Right forelimb (tissue), 1 donor: ENCODE results near the gene POLL.
"Not testable (repeated sequence)": the region's sequence is repeated elsewhere in the genome, so short reads cannot be mapped to it uniquely, and the experiment has no call there.

ENCODE experiments used
- DNase-seq: peaks from one replicate; pipeline ENCODE4 v3.0.0-alpha.2; 2018

Gene POLL

GRCh38 chr10:101587725-101588653, at the start of gene POLL, which contains the start of gene DPCD:
Gene POLL (minus strand): TSS chr10:101588257. CDS start chr10:101587360, 897 bp downstream.
Gene DPCD (plus strand): TSS chr10:101588321. CDS start chr10:101588337, 16 bp downstream.
- peak; percentile 98 for DNase-seq

- not testable (repeated sequence) for DNase-seq
These were observed 45.5 kb upstream of the POLL start for GRCh38 chr10:101633510-101633909.

DNA sequence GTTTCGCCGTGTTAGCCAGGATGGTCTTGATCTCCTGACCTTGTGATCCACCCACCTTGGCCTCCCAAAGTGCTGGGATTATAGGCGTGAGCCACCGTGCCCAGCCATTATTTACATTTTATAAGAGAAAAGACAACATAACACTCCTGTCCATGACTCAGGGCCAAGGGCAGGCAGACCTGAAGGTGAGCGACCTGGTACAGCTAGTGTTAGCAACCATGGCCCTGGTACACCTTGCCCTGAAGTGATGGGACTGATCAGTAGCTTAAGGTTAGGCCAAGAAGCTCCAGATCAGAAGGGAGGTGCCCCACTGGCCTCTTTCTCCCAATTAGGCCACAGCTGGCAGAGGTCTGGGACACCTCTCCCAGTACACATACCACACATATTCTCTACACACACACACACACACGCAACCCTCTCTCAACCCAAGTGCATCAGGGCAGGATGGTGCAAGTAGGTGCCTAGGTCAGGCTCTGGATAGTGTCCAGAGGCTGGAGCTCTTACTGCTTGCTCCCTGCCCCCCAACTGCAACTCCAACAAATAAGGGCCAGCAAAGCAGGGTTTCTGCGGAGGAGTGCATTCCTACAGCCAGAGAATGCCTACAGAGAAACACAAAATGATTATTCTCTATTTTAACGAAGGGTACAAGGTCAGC, 43.9 kb upstream of the POLL start:
- no peak for DNase-seq

- no peak for DNase-seq
These were observed 42.5 kb upstream of the POLL start for GRCh38 chr10:101630633-101630920.

DNA sequence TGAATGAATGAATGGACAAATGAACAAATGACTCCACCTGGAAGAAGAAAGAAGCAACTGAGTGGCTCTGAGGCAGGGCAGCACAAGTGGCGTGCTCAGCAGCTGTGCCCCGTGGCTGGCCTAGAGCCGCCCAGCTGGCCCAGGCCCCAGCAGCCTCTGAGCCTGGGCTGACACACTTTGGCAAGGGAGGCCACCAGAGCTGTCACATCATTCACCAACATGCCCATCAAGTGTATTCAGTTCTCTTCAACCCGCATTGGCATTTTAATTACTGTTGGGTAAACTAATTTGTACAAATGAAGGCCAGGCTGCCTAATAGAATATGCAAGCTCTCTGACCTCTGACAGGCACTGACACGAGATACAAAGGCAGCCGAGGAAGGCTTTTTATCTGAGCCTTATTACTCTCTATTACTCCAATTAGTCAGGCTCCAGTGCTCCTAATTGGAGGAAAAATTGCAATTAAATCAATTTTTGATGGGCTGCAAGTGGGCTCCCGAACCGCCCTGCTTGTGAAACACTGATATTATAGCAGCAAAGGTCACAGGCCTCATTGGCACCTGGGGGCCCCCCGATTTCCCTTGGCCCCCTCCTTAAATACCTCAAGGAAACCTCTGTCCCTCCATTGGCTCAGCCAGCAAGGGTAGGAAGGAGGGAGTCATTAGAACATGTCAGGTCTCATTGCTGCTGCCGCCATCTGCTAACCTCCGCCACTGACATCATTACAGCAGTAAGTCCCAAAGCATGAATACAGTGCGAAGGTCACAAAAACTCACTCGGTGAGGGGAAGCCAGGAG, 42.0 kb upstream of the POLL start:
- no peak for DNase-seq

- DNase-seq, result no peak
These were observed 37.9 kb upstream of the POLL start for GRCh38 chr10:101625821-101626412.

GRCh38 chr10:101624526-101625102, 36.6 kb upstream of the POLL start:
- DNase-seq, result no peak

- DNase-seq, result no peak
These were observed 35.5 kb upstream of the POLL start for GRCh38 chr10:101623528-101623927.

- DNase-seq, result no peak
These were observed 31.9 kb upstream of the POLL start for GRCh38 chr10:101619983-101620382.

DNA sequence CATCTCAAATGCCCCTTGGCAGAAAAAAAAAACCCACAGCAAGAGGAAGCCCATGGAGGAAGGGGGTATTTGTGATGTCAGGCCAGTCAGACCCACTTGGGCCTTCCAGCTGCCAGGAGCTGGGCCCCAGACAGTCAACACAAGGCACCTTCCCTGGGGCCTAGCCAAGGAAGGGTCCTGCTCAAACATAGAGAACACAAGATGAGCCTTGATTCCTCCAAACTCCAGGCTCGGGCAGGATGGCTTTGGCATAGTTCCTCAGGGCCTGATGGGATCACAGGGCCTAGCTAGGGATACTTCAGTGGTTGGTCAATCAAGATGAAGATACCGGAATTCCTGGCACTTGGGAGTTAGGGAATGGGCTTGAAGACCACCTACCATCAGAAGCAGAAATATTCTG, 30.8 kb upstream of the POLL start:
- no peak for DNase-seq

DNA sequence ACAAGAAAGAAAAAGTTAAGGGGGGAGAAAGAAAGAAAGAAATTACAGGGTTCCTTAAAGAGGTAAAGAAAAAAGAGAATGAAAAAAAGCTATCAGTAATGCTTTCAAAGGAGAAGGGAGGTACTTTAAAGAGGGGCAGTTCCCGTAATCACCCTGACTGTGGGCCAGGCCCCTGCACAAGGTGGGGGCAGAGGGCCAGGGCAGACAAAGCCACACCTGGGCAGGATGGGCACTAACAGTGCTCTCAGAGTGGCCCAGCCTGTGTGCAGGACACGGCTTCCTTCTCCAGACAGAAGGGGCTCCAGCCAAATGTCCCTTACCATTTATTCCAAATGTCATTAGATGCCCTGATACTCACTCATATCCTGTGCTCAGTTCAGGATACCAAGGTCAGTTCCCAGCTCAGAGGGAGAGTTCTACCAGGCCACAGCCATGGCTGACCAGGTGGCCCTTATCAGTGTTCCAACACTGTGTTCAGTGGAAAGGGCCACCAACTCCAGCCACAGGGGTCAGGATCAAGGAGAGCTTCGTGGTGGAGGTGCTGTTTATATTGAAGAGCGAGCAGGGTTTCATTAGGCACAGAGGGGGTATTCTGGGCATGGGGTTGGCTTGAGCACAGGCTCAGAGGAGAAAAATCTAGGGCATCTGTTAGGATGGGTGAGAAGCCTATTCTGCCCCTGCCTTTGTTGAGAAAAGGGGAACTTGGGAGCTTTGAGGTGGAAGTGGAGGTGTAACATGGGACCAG, 29.9 kb upstream of the POLL start:
- no peak for DNase-seq

DNA sequence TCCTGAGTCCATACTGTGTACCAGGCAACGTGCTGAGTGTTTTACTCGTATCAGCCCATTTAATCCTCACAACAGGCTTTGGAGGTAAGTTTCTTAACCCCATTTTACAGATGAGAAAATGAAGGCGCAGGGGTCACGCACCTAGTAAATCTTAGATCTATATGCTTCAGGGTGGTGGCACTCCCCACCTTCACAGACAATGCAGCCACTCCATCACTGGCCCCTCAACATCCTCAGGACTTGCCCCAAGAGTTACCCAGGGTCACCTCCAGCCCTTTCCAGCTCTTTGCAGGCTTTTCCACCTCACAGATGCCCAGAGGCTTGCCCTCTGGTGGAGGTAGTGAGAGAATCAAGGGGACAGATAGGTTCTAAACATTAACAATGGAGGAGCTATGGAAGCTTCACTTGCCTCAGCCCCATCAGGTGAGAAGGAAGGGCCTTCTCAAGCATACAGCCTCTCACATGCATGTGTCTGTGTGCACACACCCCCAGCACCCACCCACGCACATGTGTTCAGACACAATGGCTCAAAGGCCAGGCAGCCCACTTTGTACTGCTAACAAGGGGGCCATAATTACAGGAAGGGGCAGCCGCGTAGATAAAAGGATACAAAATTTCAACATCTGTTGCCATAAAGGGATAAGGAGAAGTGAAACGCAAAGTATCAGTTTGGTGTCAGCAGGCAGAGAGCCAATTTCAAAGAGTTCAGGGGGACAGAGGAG, 29.2 kb upstream of the POLL start:
- no peak for DNase-seq

DNA sequence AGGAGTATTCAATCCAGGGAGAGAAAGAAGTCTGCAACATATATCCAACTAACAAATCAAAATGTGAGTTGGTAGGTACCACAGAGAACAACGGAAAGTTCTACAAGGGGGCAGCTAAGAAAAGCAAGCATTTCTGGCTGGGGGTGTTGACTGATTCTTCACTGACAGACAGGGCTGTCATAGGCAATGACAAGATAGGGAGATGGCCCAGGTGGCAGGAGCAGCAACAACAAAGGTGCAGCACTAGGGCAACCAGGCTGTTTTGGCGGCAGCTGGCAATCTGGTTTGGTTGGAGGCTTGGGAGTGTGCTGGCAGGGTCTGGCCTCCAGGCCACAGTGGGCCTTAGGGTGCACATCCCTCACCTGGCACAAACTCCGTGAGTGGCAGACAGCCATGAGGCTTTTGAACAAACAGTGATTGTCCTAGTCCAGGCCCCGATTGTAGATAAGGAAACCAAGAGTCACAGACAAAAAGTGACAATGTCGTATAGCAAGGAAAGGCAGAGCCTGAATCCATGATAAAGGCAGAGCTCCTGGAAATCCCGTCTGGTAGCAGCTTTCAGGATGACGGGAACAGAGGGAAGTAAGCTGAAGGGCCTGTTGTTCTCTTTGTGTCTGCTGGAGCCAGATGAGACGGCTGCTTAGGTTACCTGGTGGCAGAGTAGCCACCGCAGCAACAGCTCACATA, 28.5 kb upstream of the POLL start:
- DNase-seq, result no peak

GRCh38 chr10:101615525-101616116, 27.6 kb upstream of the POLL start:
- DNase-seq, result no peak

DNA sequence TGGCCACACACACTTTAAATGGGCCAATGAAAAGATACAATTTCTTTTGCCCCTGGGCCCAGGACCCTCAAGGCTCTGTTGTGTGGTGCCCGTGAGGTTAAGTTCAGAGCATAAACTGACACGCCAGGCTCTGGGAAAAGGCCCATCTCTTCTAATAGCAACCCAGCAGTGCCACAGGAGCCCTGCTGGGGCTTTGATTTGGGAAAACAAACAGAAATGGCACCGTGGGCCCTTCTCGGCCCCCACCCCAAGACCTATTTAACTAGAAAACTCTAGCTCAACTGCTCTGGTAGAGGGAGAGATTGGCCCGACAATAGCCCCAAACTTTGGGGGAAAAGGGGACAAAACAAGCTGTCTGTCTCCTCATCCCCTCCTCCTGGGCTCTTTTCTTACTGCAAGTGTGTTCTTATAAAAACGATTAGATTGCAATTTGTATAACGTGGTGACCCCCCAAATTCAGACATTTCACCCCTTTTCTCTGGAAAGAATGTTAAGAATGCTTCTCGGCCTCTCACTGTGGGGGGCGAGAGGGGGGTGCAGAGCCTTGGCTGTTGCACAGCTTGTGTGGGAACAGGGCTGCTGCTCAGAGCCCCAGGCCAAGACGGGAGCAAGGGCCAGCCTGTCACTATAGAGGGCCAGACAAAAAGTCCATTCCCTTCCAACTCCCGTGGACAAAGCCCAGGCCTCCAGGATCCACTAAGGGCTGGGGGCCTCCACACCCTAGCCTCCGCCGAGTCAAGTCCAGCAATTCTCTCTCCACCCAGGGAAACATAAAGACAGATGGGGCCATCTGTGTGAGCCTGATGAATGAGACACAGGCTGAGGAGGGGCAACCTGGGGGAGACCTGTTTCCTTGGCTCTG, 26.8 kb upstream of the POLL start:
- DNase-seq, result no peak

GRCh38 chr10:101613646-101614045, 25.6 kb upstream of the POLL start:
- no peak for DNase-seq

GRCh38 chr10:101612872-101613271, 24.8 kb upstream of the POLL start:
- DNase-seq, result no peak

DNA sequence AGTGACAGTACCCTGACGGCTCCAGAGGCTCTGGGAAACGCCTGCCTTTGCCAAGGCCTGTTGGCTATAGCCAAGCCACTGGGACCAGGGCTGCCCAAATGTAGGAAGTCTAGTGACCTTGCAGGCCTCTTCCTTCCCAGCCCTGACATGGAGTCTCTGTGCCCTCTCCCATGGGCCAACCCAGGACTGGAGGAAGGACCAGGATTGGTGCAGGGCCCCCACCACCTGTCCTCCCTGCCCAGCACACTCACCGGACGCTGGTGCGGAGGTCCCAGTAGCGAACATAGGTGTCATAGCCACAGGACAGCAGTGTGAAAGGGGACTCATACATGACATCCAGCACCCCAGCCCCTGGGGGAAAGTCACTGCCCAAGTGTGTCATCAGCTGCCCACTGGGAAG, 24.0 kb upstream of the POLL start:
- no peak for DNase-seq
